Omental fat pad (tissue), 4 donors: ENCODE results near the gene TRIL. TPM values are rescaled to one million over a fixed set of nuclear protein-coding genes. Genes with fewer than 3 reads are reported as not detected.

Experiments used
- ATAC-seq: fragments of 150-250 bp; one replicate; pipeline ENCODE4 v1.9.1; 2016; ENCODE audit warnings: mild to moderate bottlenecking, moderate library complexity; ENCODE audit not compliant: low FRiP score
- DNase-seq: peaks from one replicate; pipeline ENCODE4 v3.0.0-alpha.2; 2019; ENCODE audit warnings: low spot score
- CTCF ChIP-seq, 3 donors: fragments of 450-650 bp; IDR thresholded peaks; one replicate each; pipeline ENCODE4 v1.5.1; 2016 to 2017; ENCODE audit warnings: antibody characterized with exemption in 3 of 3, mild to moderate bottlenecking in 3 of 3, moderate library complexity in 2 of 3
- total RNA-seq, 4 donors: library from RNA; depleted of rRNA; stranded (reverse); fragments of >200 nt; gene quantifications; one replicate each; pipeline ENCODE4 v1.1.0, GENCODE V29; 2016

TRIL gene
- total RNA-seq, 4 donors from 2014 or later: 0.84 to 15.1 (median 4.7) TPM

- ATAC-seq: peak; percentile 34
- no peak for DNase-seq
- TF ChIP-seq CTCF (IDR thresholded peaks at IDR 0.05): no peak
These were observed 923 bp downstream of the TRIL start for GRCh38 chr7:28957064-28957750.

GRCh38 chr7:28956608-28957063 is 1.5 kb downstream of the TRIL start:
- no peak for TF ChIP-seq CTCF (IDR thresholded peaks at IDR 0.05)
- ATAC-seq (peak; percentile 50), DNase-seq (no peak)

GRCh38 chr7:28955718-28956607 is 2.2 kb downstream of the TRIL start:
- no peak for TF ChIP-seq CTCF (IDR thresholded peaks at IDR 0.05)
- DNase-seq: no peak

GRCh38 chr7:28955356-28955717 is 2.8 kb downstream of the TRIL start:
- no peak for ATAC-seq
- no peak for TF ChIP-seq CTCF (IDR thresholded peaks at IDR 0.05)
- no peak for DNase-seq

More at GRCh38 chr7:28955718-28956607, 2.2 kb downstream of the TRIL start:
- ATAC-seq: peak; percentile 46

GRCh38 chr7:28954946-28955345 is 3.2 kb downstream of the TRIL start:
- no peak for TF ChIP-seq CTCF (IDR thresholded peaks at IDR 0.05)
- ATAC-seq: no peak
- no peak for DNase-seq

- DNase-seq: no peak
- TF ChIP-seq CTCF (IDR thresholded peaks at IDR 0.05): no peak
- no peak for ATAC-seq
These were observed 3.7 kb downstream of the TRIL start for GRCh38 chr7:28954471-28954870.
